Measurements from ENCODE around the gene TM9SF2. TPM values are rescaled to one million over a fixed set of nuclear protein-coding genes. Genes with fewer than 3 reads are reported as not detected.

Gene TM9SF2
- total RNA-seq, 1 experiment from 2014 or later = 154 TPM

DNA sequence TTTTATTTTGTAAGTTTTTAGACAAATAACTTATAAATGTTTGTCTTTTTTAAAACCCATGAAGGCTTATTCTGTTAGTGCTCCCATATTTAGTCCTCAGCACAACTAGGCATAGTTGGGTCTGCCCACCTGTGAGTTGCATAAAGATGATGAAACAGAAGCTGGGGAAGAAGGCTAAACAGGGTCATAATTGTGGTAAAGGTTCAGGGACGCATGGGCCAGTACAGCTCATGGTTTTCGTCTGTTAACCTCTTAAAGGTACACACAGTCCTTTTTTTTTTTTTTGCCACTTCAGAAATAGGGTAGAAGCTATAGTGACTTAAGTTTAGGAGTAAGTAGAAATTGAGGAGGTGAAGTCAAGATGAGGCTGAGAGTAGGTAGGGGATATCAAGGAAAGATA is 58.3 kb downstream of the TM9SF2 start:
- H3K9me3 Mint-ChIP-seq (ENCODE audit: unreplicated experiment) = no peaks in the 10 kb centered on the region
- TF ChIP-seq, protein P1, sequence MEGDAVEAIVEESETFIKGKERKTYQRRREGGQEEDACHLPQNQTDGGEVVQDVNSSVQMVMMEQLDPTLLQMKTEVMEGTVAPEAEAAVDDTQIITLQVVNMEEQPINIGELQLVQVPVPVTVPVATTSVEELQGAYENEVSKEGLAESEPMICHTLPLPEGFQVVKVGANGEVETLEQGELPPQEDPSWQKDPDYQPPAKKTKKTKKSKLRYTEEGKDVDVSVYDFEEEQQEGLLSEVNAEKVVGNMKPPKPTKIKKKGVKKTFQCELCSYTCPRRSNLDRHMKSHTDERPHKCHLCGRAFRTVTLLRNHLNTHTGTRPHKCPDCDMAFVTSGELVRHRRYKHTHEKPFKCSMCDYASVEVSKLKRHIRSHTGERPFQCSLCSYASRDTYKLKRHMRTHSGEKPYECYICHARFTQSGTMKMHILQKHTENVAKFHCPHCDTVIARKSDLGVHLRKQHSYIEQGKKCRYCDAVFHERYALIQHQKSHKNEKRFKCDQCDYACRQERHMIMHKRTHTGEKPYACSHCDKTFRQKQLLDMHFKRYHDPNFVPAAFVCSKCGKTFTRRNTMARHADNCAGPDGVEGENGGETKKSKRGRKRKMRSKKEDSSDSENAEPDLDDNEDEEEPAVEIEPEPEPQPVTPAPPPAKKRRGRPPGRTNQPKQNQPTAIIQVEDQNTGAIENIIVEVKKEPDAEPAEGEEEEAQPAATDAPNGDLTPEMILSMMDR (IDR thresholded peaks at IDR 0.05; ENCODE audit: insufficient read depth in 1 of 2, low read depth in 1 of 2, low read length in 1 of 2, severe bottlenecking in 1 of 2, unreplicated experiment in 1 of 2) = no peak
- Histone ChIP-seq H3K36me3 (ENCODE audit: control insufficient read depth, insufficient read depth, low read length) (peaks cover 2% of the 10 kb centered on the region; the same call in 1 of the 2 replicates), H3K9me3 (no peaks in the 10 kb centered on the region), H3K4me1 (peaks cover 27% of the 10 kb centered on the region), H3K27me3 (replicated peaks; ENCODE audit: control insufficient read depth, insufficient read depth, low read length) (no peaks in the 10 kb centered on the region), H3K4me3 (ENCODE audit: low read depth, low read length) (no peak overlapping the region)
- H3K27ac Mint-ChIP-seq (ENCODE audit: unreplicated experiment) = no peak overlapping the region
- no peak overlapping the region for H3K4me3 Mint-ChIP-seq (ENCODE audit: unreplicated experiment)
- ChIA-PET POLR2A (no interaction called here), CTCF (interaction anchor here (1.0 kb wide), 1 partner anchor 58 kb away, joined by 6 read pairs; no protein-coding TSS in a partner anchor)
- no peaks in the 10 kb centered on the region for H3K27me3 Mint-ChIP-seq (ENCODE audit: insufficient read depth, unreplicated experiment)
- H3K4me1 Mint-ChIP-seq (ENCODE audit: low read depth, unreplicated experiment) = peaks cover 22% of the 10 kb centered on the region
- H3K36me3 Mint-ChIP-seq (ENCODE audit: insufficient read depth, unreplicated experiment) = peaks cover 82% of the 10 kb centered on the region
- intact Hi-C loops (cut with micrococcal nuclease; ENCODE audit: unreplicated experiment) = no loop called here
- no TSS peak for BruUV-seq (replicated peaks)
- DNase-seq = no peak

GRCh38 chr13:99563404-99563803 is 62.1 kb downstream of the TM9SF2 start:
- TF ChIP-seq, protein P1 (IDR thresholded peaks at IDR 0.05; ENCODE audit: insufficient read depth in 1 of 2, low read depth in 1 of 2, low read length in 1 of 2, severe bottlenecking in 1 of 2, unreplicated experiment in 1 of 2) = no peak

DNA sequence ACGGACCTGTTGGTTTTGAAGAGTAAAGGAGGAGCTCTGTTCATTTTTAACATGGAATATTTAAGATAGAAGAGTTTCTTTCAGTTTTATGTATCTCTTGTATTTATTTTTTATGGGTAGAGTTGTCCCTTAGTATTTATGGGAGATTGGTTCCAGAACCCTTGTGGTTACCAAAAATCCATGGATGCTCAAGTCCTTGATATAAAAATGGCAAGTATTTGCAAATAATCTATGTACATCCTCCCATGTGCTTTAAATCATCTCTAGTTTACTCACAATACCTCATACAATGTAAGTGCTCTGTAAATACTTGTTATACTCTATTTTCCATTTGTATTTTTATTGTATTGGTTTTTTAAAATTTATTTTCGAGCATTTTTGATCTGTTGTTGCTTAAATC is 63.1 kb downstream of the TM9SF2 start:
- CTCF ChIA-PET = interaction anchor here (0.6 kb wide), 1 partner anchor 120 kb away, joined by 3 read pairs; no protein-coding TSS in a partner anchor
- POLR2A ChIA-PET = interaction anchor here (0.6 kb wide), 1 partner anchor 13 kb away, joined by 3 read pairs; no protein-coding TSS in a partner anchor
- no peak overlapping the region for H3K4me3 ChIP-seq (ENCODE audit: low read depth, low read length)

More at GRCh38 chr13:99563404-99563803, 62.1 kb downstream of the TM9SF2 start:
- H3K9me3 ChIP-seq = no peaks in the 10 kb centered on the region
- Mint-ChIP-seq H3K4me1 (ENCODE audit: low read depth, unreplicated experiment) (peaks cover 8% of the 10 kb centered on the region), H3K4me3 (ENCODE audit: unreplicated experiment) (no peak overlapping the region), H3K36me3 (ENCODE audit: insufficient read depth, unreplicated experiment) (peaks cover 91% of the 10 kb centered on the region), H3K27me3 (ENCODE audit: insufficient read depth, unreplicated experiment) (no peaks in the 10 kb centered on the region), H3K9me3 (ENCODE audit: unreplicated experiment) (peaks cover 4% of the 10 kb centered on the region), H3K27ac (ENCODE audit: unreplicated experiment) (no peak overlapping the region)
- intact Hi-C loops (cut with micrococcal nuclease; ENCODE audit: unreplicated experiment) = no loop called here
- POLR2A ChIA-PET = no interaction called here
- DNase-seq = no peak
- peaks cover 10% of the 10 kb centered on the region for H3K4me1 ChIP-seq
- no TSS peak for BruUV-seq (replicated peaks)
- H3K4me3 ChIP-seq (ENCODE audit: low read depth, low read length) = no peak overlapping the region
- CTCF ChIA-PET = no interaction called here
- no peaks in the 10 kb centered on the region for H3K27me3 ChIP-seq (replicated peaks; ENCODE audit: control insufficient read depth, insufficient read depth, low read length)
- no peaks in the 10 kb centered on the region for H3K36me3 ChIP-seq (ENCODE audit: control insufficient read depth, insufficient read depth, low read length)

More for the DNA sequence above, 63.1 kb downstream of the TM9SF2 start:
- Histone ChIP-seq H3K36me3 (ENCODE audit: control insufficient read depth, insufficient read depth, low read length) (no peaks in the 10 kb centered on the region), H3K4me1 (no peaks in the 10 kb centered on the region; the same call in 1 of the 2 replicates), H3K9me3 (no peaks in the 10 kb centered on the region), H3K27me3 (replicated peaks; ENCODE audit: control insufficient read depth, insufficient read depth, low read length) (no peaks in the 10 kb centered on the region)
- TF ChIP-seq, protein P1 (IDR thresholded peaks at IDR 0.05; ENCODE audit: insufficient read depth in 1 of 2, low read depth in 1 of 2, low read length in 1 of 2, severe bottlenecking in 1 of 2, unreplicated experiment in 1 of 2) = no peak
- intact Hi-C loops (cut with micrococcal nuclease; ENCODE audit: unreplicated experiment) = no loop called here
- BruUV-seq (replicated peaks) = no TSS peak
- H3K4me1 Mint-ChIP-seq (ENCODE audit: low read depth, unreplicated experiment) = no peaks in the 10 kb centered on the region
- peaks cover 92% of the 10 kb centered on the region for H3K36me3 Mint-ChIP-seq (ENCODE audit: insufficient read depth, unreplicated experiment)
- no peak for DNase-seq
- no peak overlapping the region for H3K4me3 Mint-ChIP-seq (ENCODE audit: unreplicated experiment)
- H3K27ac Mint-ChIP-seq (ENCODE audit: unreplicated experiment) = no peak overlapping the region
- peaks cover 11% of the 10 kb centered on the region for H3K9me3 Mint-ChIP-seq (ENCODE audit: unreplicated experiment)
- no peaks in the 10 kb centered on the region for H3K27me3 Mint-ChIP-seq (ENCODE audit: insufficient read depth, unreplicated experiment)

All from Caco-2 (cell line).